GM18508 (cell line): ENCODE measurements around the gene PATE3.

ENCODE experiments used
- ATAC-seq: cut with Tn5 transposase; IDR thresholded peaks from one replicate; pipeline ENCODE4 v1.9.1; 2021; ENCODE audit warnings: moderate number of reproducible peaks; ENCODE audit not compliant: insufficient read depth, unreplicated experiment

The PATE3 gene

DNA sequence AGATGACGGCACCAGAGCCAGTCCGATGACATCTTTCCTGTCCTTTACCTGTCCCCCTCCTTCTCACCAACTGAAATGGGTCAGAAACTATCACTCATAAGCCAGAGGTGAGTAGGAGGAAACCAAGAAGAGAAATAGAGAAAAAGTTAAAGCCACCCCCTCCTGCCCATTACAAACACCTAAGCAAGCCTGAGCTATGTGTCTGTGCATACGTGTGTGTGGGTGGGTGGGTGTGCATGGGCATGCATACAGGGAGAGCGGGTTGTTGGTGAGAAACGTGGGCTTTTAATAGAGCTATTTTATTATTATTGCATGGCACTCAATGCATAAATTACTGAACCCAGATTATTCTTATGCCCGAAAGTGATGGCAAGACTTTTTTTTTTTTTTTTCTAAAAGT lies 47.8 kb downstream of the PATE3 start:
- ATAC-seq: no peak
